NCI-H774 (cell line): ENCODE measurements around the gene ADGRF1.

Experiments
- DNase-seq: peaks from one replicate; lab custom pipeline; 2025; lab: John Stamatoyannopoulos, UW

The ADGRF1 gene

DNA sequence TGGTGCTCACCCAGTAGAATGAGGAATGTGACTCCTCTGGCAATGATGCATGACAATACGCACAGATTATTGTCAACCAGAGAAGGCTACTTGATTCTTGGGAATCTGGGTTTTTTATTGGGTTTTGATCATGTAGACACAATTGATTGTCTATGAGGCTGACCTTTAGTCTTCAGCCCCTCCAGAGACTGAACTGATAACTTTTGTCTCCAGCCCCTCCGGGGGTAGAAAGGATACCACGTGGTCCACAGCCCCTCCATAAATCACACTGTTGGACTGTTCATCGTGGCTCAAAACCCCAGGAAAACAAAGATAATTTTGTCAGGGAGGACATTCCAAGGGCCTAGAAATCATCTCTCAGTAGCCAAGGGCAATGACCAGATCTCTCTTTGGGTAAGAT, 62.9 kb downstream of the ADGRF1 start:
- DNase-seq, result no peak

GRCh38 chr6:46974786-46975185, 67.3 kb downstream of the ADGRF1 start:
- no peak for DNase-seq

GRCh38 chr6:46973029-46973428, 69.1 kb downstream of the ADGRF1 start:
- DNase-seq, result no peak

DNA sequence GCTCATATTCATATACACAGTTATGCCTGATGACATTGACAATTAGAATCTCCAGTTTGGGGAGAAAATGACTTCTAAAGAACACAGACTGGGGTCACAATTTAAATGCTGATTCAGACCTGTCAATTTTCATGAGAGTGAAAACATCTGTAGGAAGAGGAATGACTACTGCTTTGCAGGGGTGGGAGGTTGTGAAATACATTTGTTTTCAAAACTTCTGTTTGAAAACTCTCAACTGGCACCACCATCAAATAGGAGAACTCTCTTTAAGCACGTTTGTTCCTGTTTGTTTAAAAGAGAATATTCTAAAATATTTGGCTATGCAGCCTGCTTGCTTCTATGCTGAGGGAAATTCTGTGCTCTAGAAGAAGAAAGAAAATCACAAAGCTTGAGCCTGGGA, 69.6 kb downstream of the ADGRF1 start:
- DNase-seq, result no peak

- no peak for DNase-seq
These were observed 72.9 kb downstream of the ADGRF1 start for GRCh38 chr6:46969206-46969605.

DNA sequence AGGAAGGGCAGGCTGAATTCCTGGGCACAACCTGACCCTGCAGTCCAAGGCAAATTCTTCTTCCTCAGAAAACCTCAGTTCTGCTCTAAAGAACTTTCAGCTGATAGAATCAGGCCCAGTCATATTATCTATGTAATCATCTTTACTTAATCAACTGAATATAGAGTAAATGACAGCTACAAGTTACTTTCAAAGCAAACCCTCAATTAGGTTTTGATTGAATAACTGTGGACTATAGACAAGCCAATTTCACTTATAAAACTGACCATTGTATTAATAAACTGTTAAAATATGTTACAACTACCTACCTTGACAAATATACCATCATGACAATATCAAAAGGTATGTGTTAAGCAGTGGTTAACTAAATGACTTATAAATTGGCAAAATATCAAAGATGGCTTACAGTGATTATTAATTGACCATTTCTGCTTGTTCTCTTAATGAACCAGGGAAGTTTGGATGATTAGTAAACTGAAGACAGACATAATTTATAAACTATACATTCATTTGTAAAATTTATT, 74.2 kb downstream of the ADGRF1 start:
- DNase-seq, result no peak

GRCh38 chr6:46964716-46965519, 77.2 kb downstream of the ADGRF1 start:
- no peak for DNase-seq

- no peak for DNase-seq
These were observed 78.5 kb downstream of the ADGRF1 start for GRCh38 chr6:46963626-46964025.

DNA sequence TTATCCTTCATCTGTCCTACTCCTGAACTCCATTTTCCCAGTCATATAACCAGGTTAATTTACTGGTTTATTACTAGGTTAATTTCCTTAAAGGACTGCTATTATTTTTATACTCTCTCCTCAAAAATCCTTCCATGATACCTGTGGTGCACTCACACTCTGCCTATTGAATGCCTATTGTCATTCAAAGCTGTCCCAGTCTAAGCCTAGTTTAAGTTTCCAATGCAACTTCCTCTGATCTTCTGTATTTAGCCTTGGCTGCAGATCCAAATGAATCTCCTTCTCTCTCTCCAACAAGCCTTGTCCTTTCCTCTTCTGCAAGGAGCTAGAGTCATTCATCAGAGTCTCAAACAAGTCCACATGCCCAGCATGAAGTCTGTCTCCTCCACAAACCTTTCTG, 79.1 kb downstream of the ADGRF1 start:
- DNase-seq, result no peak

GRCh38 chr6:46961711-46962110, 80.4 kb downstream of the ADGRF1 start:
- DNase-seq, result no peak

DNA sequence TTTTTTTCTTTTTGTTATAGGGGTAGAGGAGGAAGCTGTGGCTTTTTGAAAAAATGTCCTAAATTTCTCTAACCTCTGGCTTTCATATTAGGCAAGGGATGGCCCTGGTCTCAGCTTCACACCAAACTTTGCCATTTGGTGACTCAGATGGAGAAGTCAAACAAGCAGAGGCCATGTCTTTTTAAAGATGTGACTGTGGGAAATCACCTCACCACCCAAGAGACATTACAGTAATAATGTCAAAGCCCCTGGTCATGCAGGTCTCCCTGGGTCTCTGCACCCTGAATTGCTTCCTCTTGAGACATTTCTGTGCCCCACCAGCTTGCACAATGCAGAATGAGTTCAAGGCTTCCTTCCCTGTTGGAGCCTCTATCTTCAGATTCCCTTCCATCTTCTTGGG, 80.9 kb downstream of the ADGRF1 start:
- no peak for DNase-seq

GRCh38 chr6:46959419-46959818, 82.7 kb downstream of the ADGRF1 start:
- no peak for DNase-seq

DNA sequence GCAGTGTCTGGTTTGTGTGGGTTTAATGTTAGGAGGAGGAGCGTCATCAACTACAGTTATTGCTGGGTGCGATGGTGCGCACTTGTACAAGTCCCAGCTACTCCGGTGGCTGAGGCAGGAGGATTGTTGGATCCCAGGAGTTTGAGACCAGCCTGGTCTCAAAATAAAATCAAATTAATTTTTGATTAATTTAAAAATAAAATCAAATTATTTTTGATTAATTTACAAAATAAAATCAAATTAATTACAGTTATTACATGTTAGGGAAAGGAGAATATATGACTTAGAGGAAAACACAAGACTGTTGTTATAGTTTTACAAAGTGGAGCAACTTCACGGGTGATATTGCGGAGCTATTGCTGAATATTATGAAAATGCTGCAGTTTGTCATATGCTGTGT, 85.7 kb downstream of the ADGRF1 start:
- DNase-seq, result no peak

DNA sequence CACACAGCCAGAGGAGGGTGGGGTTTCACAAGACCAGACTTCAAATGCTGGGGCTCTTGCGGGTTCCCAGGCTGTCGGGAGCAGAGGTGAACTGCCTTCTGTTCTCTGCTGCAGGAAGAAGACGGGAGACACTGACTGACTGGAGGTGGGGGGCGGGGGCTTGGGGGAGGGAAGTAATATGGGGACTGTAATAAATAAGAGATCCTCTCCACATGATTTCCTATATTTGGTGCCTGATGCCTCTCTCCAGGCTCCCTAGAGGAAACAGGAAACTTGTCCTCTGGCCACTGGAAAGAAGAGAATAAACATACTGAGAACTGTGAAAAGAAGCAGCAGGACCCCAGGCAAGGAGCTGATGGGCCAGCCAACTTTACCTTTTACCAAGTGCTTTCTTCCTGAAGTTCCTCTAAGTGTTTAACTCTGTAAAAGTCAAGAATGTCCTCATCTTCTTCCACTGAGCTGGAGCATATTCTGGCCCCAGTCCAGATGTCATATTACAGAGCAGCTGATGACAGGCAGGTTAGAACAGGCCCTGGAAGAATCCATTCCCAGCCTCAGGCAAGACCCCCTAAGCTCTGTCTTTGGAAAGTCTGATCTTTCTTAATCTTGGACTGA, 87.2 kb downstream of the ADGRF1 start:
- DNase-seq, result no peak

DNA sequence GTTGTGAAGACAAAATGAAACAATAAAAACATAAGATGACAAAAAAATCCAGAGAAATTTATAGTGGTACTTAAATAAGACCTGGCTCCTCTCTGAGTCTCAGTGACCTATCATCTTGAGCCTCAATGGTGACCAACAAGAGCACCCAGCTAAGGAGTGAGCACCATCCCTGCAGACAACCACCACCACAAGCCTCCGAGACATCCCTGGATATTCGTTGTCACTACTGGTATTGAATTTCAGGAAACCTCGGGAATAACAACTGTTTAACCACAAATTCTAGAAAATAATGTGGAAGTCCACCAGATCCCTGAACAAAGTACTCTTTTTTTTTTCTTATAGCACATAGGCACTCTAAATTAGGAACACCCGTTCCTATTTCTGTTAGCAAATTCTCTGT, 88.2 kb downstream of the ADGRF1 start:
- DNase-seq, result no peak

GRCh38 chr6:46949632-46950280, 92.4 kb downstream of the ADGRF1 start:
- no peak for DNase-seq

- DNase-seq, result no peak
These were observed 93.4 kb downstream of the ADGRF1 start for GRCh38 chr6:46948699-46949098.
